Measurements from ENCODE around the gene TRIP12. TPM values are rescaled to one million over a fixed set of nuclear protein-coding genes. Genes with fewer than 3 reads are reported as not detected.

TRIP12 gene
- polyA plus RNA-seq, 1 of the 3 experiments (the other 2 are of a cell fraction): 30.3 TPM

- no peak for DNase-seq
- Histone ChIP-seq H3K9ac (no peak overlapping the region), H4K20me1 (ENCODE audit: insufficient read depth) (peaks cover 58% of the 10 kb centered on the region), H3K4me2 (no peak overlapping the region), H3K4me1 (ENCODE audit: control insufficient read depth in 1 of 2, insufficient read depth in 2 of 2, low read depth in 1 of 2, low read length in 1 of 2) (peaks cover 0 to 4% of the 10 kb centered on the region in 2 experiments; a peak in 3 of 4 replicates), H3K4me3 (ENCODE audit: low read depth in 2 of 2, low read length in 1 of 2) (no peak overlapping the region), H3K9me3 (no peaks in the 10 kb centered on the region), H3K36me3 (replicated peaks in 1 of 2; ENCODE audit: control insufficient read depth in 1 of 2, insufficient read depth in 2 of 2, low read length in 1 of 2) (peaks cover 23 to 32% of the 10 kb centered on the region in 2 experiments), H3F3A (replicated peaks; ENCODE audit: insufficient read depth) (no peaks in the 10 kb centered on the region), H3K9me2 (no peaks in the 10 kb centered on the region), H3K79me2 (ENCODE audit: insufficient read depth) (peaks cover 98% of the 10 kb centered on the region), H3K27me3 (ENCODE audit: insufficient read depth) (no peaks in the 10 kb centered on the region), H2AFZ (ENCODE audit: low read depth) (no peak overlapping the region), H3K27ac (ENCODE audit: low read depth in 2 of 2, low read length in 1 of 2) (no peak overlapping the region)
- ChIA-PET CTCF (interaction anchor here (0.6 kb wide), 1 partner anchor 9 kb away, joined by 3 read pairs; no protein-coding TSS in a partner anchor), POLR2A (no interaction called here)
- 96% methylated on average over 6 of the region's 6 CpGs for WGBS (ENCODE audit: low lambda C conversion rate)
- no peak for TF ChIP-seq MEF2A (IDR thresholded peaks at IDR 0.05; ENCODE audit: borderline replicate concordance, low read depth)
- no peak for TF ChIP-seq CHD2 (IDR thresholded peaks at IDR 0.05; ENCODE audit: low read length, partially characterized antibody)
- TF ChIP-seq USF2 (IDR thresholded peaks at IDR 0.05; ENCODE audit: borderline replicate concordance, low read depth, low read length): no peak
- TF ChIP-seq CTCF (IDR thresholded peaks at IDR 0.05): no peak
- TF ChIP-seq TEAD4 (IDR thresholded peaks at IDR 0.05; ENCODE audit: borderline replicate concordance, insufficient read depth): no peak
Measured at GRCh38 chr2:229870903-229871656, 50.7 kb downstream of the TRIP12 start.

GRCh38 chr2:229869226-229869625 is 52.6 kb downstream of the TRIP12 start:
- H3K4me1 ChIP-seq (ENCODE audit: control insufficient read depth in 1 of 2, insufficient read depth in 2 of 2, low read depth in 1 of 2, low read length in 1 of 2): peaks cover 0 to 4% of the 10 kb centered on the region in 2 experiments; a peak in 3 of 4 replicates
- H3F3A ChIP-seq (replicated peaks; ENCODE audit: insufficient read depth): peaks cover 3% of the 10 kb centered on the region
- no peak overlapping the region for H2AFZ ChIP-seq (ENCODE audit: low read depth)
- H3K27ac ChIP-seq (ENCODE audit: low read depth in 2 of 2, low read length in 1 of 2): no peak overlapping the region
- no peak overlapping the region for H3K4me3 ChIP-seq (ENCODE audit: low read depth in 2 of 2, low read length in 1 of 2)
- no peak for DNase-seq
- no peaks in the 10 kb centered on the region for H3K9me3 ChIP-seq
- no peak overlapping the region for H3K9ac ChIP-seq
- WGBS (ENCODE audit: low lambda C conversion rate): 95% methylated on average over 3 of the region's 3 CpGs
- H3K36me3 ChIP-seq (replicated peaks in 1 of 2; ENCODE audit: control insufficient read depth in 1 of 2, insufficient read depth in 2 of 2, low read length in 1 of 2): peaks cover 21 to 27% of the 10 kb centered on the region in 2 experiments
- ChIA-PET POLR2A (no interaction called here), CTCF (no interaction called here)
- H3K4me2 ChIP-seq: no peak overlapping the region
- no peaks in the 10 kb centered on the region for H3K9me2 ChIP-seq
- peaks cover 97% of the 10 kb centered on the region for H3K79me2 ChIP-seq (ENCODE audit: insufficient read depth)
- no peaks in the 10 kb centered on the region for H3K27me3 ChIP-seq (ENCODE audit: insufficient read depth)
- peaks cover 61% of the 10 kb centered on the region for H4K20me1 ChIP-seq (ENCODE audit: insufficient read depth)
- TF ChIP-seq TCF12 (IDR thresholded peaks at IDR 0.05): no peak
- TF ChIP-seq GATA2 (CRISPR knock-in tag; IDR thresholded peaks at IDR 0.05): no peak
- TF ChIP-seq POLR2AphosphoS5 (IDR thresholded peaks at IDR 0.05; ENCODE audit: low read depth, low read length): no peak
- TF ChIP-seq FOXJ3 (CRISPR knock-in tag; IDR thresholded peaks at IDR 0.05): no peak
- TF ChIP-seq CHD2 (IDR thresholded peaks at IDR 0.05; ENCODE audit: low read length, partially characterized antibody): no peak
- TF ChIP-seq TEAD4 (IDR thresholded peaks at IDR 0.05; ENCODE audit: borderline replicate concordance, insufficient read depth): no peak
- no peak for TF ChIP-seq MEF2A (IDR thresholded peaks at IDR 0.05; ENCODE audit: borderline replicate concordance, low read depth)
- no peak for TF ChIP-seq NFIC (IDR thresholded peaks at IDR 0.05; ENCODE audit: borderline replicate concordance)
- TF ChIP-seq EZH2phosphoT487 (IDR thresholded peaks at IDR 0.05; ENCODE audit: borderline replicate concordance, low read depth): no peak
- TF ChIP-seq USF1 (IDR thresholded peaks at IDR 0.05; ENCODE audit: borderline replicate concordance, low read depth): no peak
- TF ChIP-seq ELF1 (IDR thresholded peaks at IDR 0.05): no peak
- TF ChIP-seq PBX3 (IDR thresholded peaks at IDR 0.05): no peak
- no peak for TF ChIP-seq MAX (IDR thresholded peaks at IDR 0.05; ENCODE audit: low read depth)
- TF ChIP-seq EP300 (IDR thresholded peaks at IDR 0.05; ENCODE audit: borderline replicate concordance in 1 of 2, low read depth in 1 of 2, low read length in 1 of 2): no peak
- TF ChIP-seq RAD21 (IDR thresholded peaks at IDR 0.05; ENCODE audit: low read length): no peak
- no peak for TF ChIP-seq JUND (IDR thresholded peaks at IDR 0.05)
- no peak for TF ChIP-seq RFX5 (IDR thresholded peaks at IDR 0.05; ENCODE audit: low read length)
- TF ChIP-seq CTCF (IDR thresholded peaks at IDR 0.05): no peak
- no peak for TF ChIP-seq YY1 (IDR thresholded peaks at IDR 0.05; ENCODE audit: low read depth)

All from SK-N-SH (cell line).